DOHH2 (cell line): ENCODE measurements around the gene PCCB.

Experiments used
- CTCF ChIP-seq: fragments of 200-600 bp; sonication (generic); IDR thresholded peaks from one replicate; pipeline ENCODE4 v1.5.1; 2014; ENCODE audit warnings: antibody characterized with exemption, mild to moderate bottlenecking, low read depth, low read length; ENCODE audit not compliant: poor library complexity, severe bottlenecking
- EZH2phosphoT487 ChIP-seq: fragments of 200-600 bp; sonication (generic); IDR thresholded peaks from 2 replicates; pipeline ENCODE4 v1.6.1; 2017; ENCODE audit warnings: borderline replicate concordance, mild to moderate bottlenecking, antibody characterized with exemption, low read length, moderate library complexity, mixed read lengths

DNA sequence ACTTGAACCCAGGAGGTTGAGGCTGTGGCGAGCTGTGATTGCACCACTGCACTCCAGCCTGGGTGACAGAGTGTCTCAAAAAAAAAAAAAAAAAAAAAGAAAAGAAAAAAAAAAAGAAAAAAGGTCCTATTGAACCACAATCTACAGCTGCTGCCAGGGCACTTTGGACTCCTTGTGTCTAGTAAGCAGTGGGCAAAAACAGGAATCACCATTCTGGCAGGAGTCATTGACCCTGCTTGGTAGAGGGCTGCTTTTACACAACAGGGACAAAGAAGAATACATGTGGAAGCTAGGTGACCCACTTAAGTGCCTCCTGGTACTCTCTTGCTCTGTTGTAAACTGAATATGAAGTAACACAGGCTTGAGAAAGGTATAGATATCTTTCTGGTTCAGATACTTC, 14.6 kb upstream of the PCCB start:
- no peak for TF ChIP-seq EZH2phosphoT487
- no peak for TF ChIP-seq CTCF
